NOMO-1 (cell line): ENCODE results near the gene SDE2.
"Not testable (repeated sequence)": the region's sequence is repeated elsewhere in the genome, so short reads cannot be mapped to it uniquely, and the experiment has no call there.

Experiments used
- DNase-seq, 2 experiments: peaks; one replicate each; lab custom pipeline; 2025; ENCODE audit not compliant: unreplicated experiment in 2 of 2; lab: John Stamatoyannopoulos, UW

SDE2 gene

GRCh38 chr1:226007126-226007892 is 8.2 kb upstream of the SDE2 start:
- DNase-seq = not testable (repeated sequence)

DNA sequence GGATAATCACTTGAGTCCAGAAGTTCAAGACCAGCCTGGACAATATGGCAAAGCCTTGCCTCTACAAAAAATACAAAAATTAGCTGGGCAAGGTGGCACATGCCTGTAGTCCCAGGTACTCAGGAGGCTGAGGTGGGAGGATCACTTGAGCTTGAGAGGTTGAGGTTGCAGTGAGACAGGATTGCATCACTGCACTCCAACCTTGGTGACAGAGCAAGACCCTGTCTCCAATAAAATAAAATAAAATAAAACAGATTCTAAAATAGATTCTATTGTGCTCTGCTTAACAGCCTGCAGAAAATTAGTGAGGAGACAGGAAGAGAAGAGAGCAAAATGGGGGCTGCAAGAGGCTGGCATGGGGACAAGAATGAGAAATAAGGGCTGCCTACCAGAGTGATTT is 7.5 kb upstream of the SDE2 start:
- DNase-seq = no peak

DNA sequence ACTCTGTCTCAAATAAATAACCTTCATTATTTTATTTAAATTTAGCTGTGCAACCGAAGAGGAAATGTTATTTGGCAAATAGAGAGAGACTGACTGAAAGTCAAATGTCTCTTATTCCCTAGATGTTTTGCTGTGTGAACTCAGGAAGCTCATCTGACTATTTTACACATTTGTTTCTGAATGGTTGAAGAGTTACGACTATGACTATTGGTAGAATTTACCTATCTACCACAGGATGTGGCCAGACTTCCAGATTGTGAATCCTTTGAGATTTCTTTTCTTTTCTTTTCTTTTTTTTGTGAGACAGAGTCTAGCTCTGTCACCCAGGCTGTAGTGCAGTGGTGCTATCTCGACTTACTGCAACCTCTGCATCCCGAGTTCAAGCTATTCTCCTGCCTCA is 5.3 kb upstream of the SDE2 start:
- no peak for DNase-seq

DNA sequence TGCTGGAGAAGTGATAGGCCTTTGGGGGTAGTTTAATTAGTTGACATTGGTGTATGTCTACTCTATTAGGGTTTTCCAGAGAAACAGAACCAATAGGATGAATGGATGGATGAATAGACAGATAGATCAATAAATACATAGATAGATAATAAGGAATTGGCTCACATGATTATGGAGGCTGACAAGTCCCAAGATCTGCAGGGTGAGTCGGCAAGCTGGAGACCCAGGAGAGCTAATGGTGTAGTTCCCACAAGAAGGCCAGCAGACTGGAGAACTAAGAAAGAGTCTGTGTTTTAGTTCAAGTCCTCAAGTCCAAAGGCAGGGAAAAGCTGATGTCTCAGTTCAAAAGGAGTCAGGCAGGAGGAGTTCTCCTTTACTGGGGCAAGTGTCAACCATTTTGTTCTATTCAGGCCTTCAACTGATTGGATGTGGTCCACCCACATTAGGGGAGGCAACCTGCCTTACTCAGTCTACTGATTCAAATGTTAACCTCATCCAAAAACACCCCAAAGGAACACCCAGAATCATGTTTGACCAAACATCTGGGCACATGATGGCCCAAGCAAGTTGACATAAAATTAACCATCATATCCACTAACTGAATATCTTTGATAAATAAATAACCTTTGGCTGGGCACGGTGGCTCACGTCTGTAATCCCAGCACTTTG is 4.5 kb upstream of the SDE2 start:
- DNase-seq = no peak

GRCh38 chr1:226002667-226003501 is 3.7 kb upstream of the SDE2 start:
- DNase-seq = peak; percentile 19 to 49

DNA sequence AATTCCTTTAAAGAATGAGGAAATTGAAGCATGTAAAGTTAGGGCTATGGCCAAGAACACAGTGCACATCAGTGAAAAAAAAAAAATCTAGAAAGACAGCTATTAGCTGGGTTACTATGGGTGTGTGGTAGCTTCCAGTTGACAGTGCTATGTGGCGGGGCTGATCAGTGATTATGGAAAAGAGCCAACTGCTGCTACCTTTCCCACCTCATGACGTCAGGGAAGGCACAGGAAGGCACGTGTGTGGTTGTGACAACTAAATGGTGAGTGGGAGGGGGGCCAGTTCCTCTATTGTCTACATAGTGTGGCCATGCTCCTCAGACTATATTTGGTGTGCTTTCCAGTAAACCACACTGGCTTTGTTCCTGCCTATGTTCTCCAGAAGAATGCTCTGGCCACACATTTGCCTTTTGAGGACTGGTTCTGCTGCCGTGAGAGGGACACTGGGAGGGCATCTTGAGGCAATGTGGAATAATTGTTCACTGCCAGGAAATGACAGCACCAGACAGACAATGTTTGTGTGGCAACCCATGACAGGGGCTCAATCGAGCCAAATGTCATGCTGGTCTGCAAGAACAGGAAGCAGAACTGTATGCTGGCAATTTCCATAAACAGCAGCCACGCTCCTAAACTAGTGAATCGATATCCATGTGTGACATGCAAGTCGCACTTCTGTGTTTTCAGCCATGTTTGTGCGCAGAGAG is 3.0 kb upstream of the SDE2 start:
- DNase-seq = peak; percentile 72 to 93

DNA sequence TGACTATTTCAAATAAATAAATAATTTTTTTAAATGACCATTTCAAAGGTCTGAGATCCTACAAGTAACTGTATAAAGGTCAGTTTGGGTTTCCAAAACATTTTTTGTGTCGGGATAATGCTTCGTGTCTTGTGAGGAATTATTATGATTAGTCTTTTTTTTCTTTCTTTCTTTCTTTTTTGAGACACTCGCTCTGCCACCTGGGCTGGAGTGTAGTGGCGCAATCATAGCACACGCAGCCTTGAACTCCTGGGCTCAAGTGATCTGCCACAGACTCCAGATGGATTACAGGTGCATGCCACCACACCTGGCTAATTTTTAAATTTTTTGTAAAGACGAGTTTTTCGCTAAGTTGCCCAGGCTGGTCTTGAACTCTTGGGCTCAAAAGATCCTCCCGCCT is 1.9 kb upstream of the SDE2 start:
- DNase-seq = no peak

DNA sequence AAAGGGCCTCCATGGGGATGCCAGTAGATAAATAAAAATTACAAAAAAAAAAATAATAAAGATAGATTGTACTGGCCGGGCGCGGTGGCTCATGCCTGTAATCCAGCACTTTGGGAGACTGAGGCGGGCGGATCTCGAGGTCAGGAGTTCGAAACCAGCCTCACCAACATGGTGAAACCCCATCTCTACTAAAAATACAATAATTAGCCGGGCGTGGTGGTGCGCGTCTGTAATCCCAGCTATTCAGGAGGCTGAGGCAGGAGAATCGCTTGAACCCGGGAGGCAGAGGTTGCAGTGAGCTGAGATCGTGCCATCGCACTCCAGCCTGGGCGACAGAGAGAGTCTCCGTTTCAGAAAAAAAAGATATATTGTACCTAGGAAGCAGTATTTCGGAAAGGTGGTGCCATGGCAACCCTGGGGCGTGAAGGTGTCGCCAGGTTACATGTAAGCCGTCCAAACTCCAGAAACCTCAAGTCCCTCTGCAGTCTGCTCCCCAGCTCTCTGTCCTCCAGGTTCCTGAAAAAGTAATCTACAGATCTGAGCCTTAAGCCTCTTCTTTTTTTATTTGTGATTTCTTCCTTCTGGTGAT is 1.4 kb upstream of the SDE2 start:
- not testable (repeated sequence) for DNase-seq

- DNase-seq = peak in 1 of 2 experiments; percentile 64
Observed at GRCh38 chr1:225999912-226000337, 782 bp upstream of the SDE2 start.

GRCh38 chr1:225998560-225999226 is 450 bp downstream of the SDE2 start:
- peak in 1 of 2 experiments; percentile 9 for DNase-seq

GRCh38 chr1:225996946-225997545 is 2.1 kb downstream of the SDE2 start:
- DNase-seq = no peak

- no peak for DNase-seq
Observed at GRCh38 chr1:225995919-225996864, 3.0 kb downstream of the SDE2 start.

GRCh38 chr1:225990705-225991464 is 8.3 kb downstream of the SDE2 start:
- DNase-seq = no peak

GRCh38 chr1:225987491-225988316 is 11.4 kb downstream of the SDE2 start:
- peak in 1 of 2 experiments; percentile 56 for DNase-seq

GRCh38 chr1:225981714-225982113 is 17.4 kb downstream of the SDE2 start:
- no peak for DNase-seq

DNA sequence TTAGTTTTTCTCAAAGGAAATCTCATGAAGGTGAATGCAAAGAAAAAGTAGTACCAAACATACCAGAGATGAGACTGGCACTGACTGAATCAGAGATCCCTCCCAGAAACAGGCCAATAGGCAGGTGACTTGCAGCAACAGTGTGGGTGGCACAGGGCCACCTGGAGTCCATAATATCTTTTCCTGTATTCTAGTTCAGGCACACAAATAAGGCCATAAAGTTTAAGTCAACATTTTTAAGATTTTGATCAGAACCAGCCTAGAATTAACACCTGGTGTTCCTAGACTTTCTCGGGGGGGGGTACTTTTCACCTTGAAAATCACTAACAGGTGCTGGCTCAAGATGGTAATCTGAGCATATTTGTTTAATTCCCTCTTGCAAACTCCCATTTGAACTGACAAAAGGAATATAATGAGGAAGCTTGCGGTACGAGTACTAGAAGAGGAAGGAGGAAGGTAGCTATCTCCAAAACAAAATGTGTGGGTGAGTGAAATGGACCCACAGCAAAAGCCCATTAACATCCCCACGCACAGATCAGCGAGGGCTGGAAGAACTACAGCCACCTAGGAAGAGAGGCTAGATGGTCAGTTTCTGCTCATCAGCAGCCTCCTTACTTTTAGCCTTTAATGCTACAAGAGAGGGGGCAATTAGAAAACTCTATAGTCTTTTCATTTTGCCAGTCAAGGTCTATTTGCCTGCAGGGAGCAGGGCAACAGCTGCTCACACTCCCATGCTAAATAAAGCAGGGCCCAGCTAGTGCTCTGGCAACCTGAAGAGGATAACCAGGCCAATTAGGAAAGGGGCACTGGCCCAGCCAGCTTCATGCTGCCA is 18.9 kb downstream of the SDE2 start:
- DNase-seq = no peak
